Right atrium auricular region (tissue), 2 donors: ENCODE measurements around the gene COX6B1. TPM values are rescaled to one million over a fixed set of nuclear protein-coding genes. Genes with fewer than 3 reads are reported as not detected.

ENCODE experiments used
- DNase-seq: peaks from one replicate; pipeline ENCODE4 v3.0.0-alpha.2; 2019; ENCODE audit warnings: low spot score
- H3K27ac ChIP-seq, 2 donors: fragments of 200-600 bp; sonication (generic); 1 replicate in 1 of 2; 2 replicates in 1 of 2; pipeline ENCODE4 v1.5.1; 2016 to 2019
- H3K27me3 ChIP-seq, 2 donors: fragments of 200-600 bp; sonication (generic); one replicate each; pipeline versions ENCODE4 v1.5.1 to v1.6.0; 2017 to 2019
- H3K36me3 ChIP-seq: fragments of 200-600 bp; sonication (generic); one replicate; pipeline ENCODE4 v1.5.1; 2016
- H3K4me1 ChIP-seq, 2 donors: fragments of 200-600 bp; sonication (generic); one replicate each; pipeline versions ENCODE4 v1.5.1 to v1.6.0; 2017 to 2019
- H3K4me3 ChIP-seq, 2 donors: fragments of 200-600 bp; sonication (generic); 1 replicate in 1 of 2; 2 replicates in 1 of 2; pipeline ENCODE4 v1.5.1; 2017 to 2019; ENCODE audit warnings: mild to moderate bottlenecking in 1 of 2, moderate library complexity in 1 of 2
- H3K9me3 ChIP-seq, 2 donors: fragments of 200-600 bp; sonication (generic); one replicate each; pipeline ENCODE4 v1.5.1; 2019
- total RNA-seq, 2 donors: library from RNA; depleted of rRNA; stranded (reverse); fragments of >200 nt; gene quantifications; one replicate each; pipeline ENCODE4 v1.1.0, GENCODE V29; 2016
- TF ChIP-seq, protein P1 (sequence below), 2 donors: fragments of 200-600 bp; sonication (generic); IDR thresholded peaks; one replicate each; pipeline ENCODE4 v1.5.1; 2019; ENCODE audit warnings: antibody characterized with exemption in 2 of 2

Gene COX6B1
- total RNA-seq, 2 donors from 2014 or later: 1,397 to 1,663 TPM

DNA sequence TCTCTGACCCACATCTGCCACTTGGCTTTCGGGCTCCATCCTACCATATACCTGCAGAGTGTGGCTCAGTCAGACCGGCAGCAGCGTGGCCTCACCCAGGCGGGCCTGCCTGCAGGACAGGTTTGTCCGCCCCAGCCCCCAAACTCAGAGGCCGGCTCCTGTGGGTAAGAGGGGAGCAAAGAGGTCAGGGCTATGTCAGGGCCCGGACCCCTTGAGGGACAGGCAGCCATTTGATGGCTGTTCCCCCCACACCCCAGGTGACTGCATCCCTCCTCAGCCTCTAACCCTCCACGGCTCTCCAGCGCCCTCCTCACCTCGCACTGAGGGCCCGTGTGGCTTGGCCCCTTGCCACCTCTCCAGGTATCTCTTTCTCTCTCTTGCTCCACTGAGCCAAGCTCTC lies 43.9 kb downstream of the COX6B1 start:
- TF ChIP-seq, protein P1, sequence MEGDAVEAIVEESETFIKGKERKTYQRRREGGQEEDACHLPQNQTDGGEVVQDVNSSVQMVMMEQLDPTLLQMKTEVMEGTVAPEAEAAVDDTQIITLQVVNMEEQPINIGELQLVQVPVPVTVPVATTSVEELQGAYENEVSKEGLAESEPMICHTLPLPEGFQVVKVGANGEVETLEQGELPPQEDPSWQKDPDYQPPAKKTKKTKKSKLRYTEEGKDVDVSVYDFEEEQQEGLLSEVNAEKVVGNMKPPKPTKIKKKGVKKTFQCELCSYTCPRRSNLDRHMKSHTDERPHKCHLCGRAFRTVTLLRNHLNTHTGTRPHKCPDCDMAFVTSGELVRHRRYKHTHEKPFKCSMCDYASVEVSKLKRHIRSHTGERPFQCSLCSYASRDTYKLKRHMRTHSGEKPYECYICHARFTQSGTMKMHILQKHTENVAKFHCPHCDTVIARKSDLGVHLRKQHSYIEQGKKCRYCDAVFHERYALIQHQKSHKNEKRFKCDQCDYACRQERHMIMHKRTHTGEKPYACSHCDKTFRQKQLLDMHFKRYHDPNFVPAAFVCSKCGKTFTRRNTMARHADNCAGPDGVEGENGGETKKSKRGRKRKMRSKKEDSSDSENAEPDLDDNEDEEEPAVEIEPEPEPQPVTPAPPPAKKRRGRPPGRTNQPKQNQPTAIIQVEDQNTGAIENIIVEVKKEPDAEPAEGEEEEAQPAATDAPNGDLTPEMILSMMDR (IDR thresholded peaks at IDR 0.05): no peak
- no peak for DNase-seq

DNA sequence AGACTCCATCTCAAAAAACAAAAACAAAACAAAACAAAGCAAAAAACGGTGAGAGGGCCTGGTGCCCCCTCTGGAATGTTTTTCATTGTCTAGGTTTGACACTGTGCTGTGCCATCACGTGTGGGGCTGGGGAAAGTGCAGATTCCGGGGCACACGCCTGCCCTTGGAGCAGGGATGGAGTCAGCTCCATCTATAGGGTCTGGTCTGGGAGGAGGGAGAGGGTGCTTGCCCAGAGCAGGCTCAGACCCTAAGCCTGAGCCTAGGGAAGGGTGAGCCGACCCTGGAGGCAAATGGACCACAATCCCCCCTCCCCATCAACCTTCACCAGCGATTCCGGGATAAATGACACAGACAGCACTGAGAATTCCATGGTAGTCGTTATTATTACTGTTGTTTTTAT lies 45.3 kb downstream of the COX6B1 start:
- TF ChIP-seq, protein P1 (IDR thresholded peaks at IDR 0.05): no peak
- no peak overlapping the region for H3K27ac ChIP-seq
- H3K27me3 ChIP-seq: no peaks in the 10 kb centered on the region
- no peaks in the 10 kb centered on the region for H3K9me3 ChIP-seq
- H3K4me1 ChIP-seq: no peaks in the 10 kb centered on the region
- no peak overlapping the region for H3K4me3 ChIP-seq
- DNase-seq: no peak
- no peaks in the 10 kb centered on the region for H3K36me3 ChIP-seq

More for the DNA sequence above, 43.9 kb downstream of the COX6B1 start:
- Histone ChIP-seq H3K27me3 (no peaks in the 10 kb centered on the region), H3K9me3 (no peaks in the 10 kb centered on the region), H3K36me3 (no peaks in the 10 kb centered on the region), H3K4me3 (no peak overlapping the region), H3K27ac (no peak overlapping the region), H3K4me1 (no peaks in the 10 kb centered on the region)

DNA sequence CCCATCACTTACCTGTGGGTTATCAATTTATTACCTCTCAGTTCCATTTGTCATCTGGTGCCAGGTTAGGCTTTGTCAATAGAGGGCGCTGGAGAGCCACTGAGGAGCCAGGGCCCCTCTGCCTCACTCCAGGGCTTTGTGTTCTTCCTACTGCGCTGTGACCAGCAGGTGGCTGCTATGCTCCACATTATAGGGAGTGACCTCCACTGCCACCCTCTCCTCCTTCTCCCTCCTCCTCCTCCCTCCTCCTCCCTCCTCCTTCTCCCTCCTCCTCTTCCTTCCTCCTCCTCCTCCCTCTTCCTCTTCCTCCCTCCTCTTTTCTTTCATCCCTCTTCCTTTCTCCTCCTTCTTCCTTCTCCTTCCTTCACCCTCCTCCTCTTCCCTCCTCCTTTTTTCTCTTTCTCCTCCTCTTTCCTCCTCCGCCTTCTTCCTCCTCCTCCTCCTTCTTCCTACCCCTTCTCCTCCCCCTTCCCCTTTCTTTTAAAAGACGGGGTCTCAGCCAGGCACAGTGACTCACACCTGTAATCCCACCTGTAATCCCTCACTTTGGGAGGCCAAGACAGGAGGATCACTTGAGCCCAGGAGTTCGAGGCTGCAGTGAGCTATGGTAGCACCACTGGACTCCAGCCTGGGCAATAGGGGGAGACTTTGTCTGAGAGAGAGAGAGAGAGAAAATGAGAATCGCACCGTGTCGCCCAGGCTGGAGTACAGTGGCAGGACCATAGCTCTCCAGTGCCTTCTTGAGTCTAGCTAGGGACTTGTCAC lies 45.9 kb downstream of the COX6B1 start:
- H3K27ac ChIP-seq: no peak overlapping the region
- no peaks in the 10 kb centered on the region for H3K4me1 ChIP-seq
- peak; percentile 84 for DNase-seq
- no peaks in the 10 kb centered on the region for H3K27me3 ChIP-seq
- no peak overlapping the region for H3K4me3 ChIP-seq
- no peaks in the 10 kb centered on the region for H3K36me3 ChIP-seq
- TF ChIP-seq, protein P1 (IDR thresholded peaks at IDR 0.05): peak; percentile 97
- H3K9me3 ChIP-seq: no peaks in the 10 kb centered on the region

DNA sequence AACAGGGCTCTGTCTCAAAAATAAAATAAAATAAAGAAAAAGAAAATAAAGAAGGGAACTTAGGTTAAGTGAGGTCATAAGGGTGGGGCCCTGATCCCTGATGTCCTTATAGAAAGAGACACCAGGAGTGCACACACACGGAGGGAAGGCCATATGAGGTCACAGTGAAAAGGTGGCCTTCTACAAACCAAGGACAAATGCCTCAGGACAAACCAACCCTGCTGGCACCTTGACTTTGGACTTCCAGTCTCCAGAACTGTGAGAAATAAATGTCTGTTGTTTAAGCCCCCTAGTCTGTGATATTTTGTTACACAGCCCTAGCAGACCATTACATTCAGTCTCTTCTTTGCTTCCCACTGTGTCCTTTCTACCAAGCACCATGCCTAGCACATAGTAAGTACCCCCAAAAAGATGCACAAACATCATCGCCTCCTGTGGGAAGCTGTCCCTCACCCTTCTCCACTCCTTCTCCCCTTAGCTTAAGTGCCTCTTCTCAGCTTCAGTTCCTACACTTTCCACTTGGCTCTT lies 47.8 kb downstream of the COX6B1 start:
- no peaks in the 10 kb centered on the region for H3K9me3 ChIP-seq
- TF ChIP-seq, protein P1 (IDR thresholded peaks at IDR 0.05): no peak
- H3K4me3 ChIP-seq: no peak overlapping the region
- no peak for DNase-seq
- no peaks in the 10 kb centered on the region for H3K4me1 ChIP-seq
- H3K27me3 ChIP-seq: no peaks in the 10 kb centered on the region
- no peak overlapping the region for H3K27ac ChIP-seq
- H3K36me3 ChIP-seq: no peaks in the 10 kb centered on the region

DNA sequence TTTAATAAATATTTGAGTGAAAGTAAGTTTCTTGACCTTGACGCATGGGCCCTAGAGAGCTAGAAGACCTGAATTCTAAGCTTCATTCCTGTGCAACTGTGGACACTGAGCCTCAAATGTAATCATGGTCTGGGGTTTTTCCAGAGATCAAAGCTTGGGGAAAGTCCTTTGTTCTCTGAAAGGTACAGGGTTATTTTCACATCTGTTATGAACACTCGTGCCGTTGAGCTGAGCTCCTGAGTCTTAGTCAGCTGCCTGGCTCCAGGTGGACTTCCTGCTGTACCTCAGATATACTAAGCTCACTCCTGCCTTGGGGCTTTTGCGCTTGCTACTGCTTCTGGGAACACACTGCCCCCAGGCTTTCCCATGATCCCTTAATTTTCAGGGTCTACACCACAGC lies 48.7 kb downstream of the COX6B1 start:
- H3K4me3 ChIP-seq: no peak overlapping the region
- DNase-seq: no peak
- H3K9me3 ChIP-seq: no peaks in the 10 kb centered on the region
- TF ChIP-seq, protein P1 (IDR thresholded peaks at IDR 0.05): no peak
- H3K4me1 ChIP-seq: no peaks in the 10 kb centered on the region
- H3K36me3 ChIP-seq: no peaks in the 10 kb centered on the region
- no peak overlapping the region for H3K27ac ChIP-seq
- H3K27me3 ChIP-seq: no peaks in the 10 kb centered on the region
